ENCODE results near the gene COX4I1.

DNA sequence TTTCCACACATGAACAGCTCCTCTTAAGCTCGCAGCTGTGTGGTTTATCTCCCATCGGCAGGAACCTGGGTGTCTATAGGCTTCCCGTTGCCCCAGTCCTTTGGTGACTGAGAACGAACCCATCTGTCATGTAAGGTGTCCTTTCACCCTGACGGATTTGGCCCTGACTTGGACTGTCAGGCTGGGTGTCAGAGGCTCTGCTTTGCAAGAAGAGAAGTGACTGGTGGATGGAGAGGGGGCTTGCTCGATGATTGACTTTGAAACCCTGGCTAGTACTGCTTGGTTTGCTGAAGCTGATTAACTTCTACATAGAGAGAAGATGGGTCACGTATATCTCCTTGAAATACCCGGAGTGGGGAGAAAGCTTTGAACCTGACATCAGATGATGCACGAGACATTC, 42.9 kb downstream of the COX4I1 start:
- TF ChIP-seq, protein P1, sequence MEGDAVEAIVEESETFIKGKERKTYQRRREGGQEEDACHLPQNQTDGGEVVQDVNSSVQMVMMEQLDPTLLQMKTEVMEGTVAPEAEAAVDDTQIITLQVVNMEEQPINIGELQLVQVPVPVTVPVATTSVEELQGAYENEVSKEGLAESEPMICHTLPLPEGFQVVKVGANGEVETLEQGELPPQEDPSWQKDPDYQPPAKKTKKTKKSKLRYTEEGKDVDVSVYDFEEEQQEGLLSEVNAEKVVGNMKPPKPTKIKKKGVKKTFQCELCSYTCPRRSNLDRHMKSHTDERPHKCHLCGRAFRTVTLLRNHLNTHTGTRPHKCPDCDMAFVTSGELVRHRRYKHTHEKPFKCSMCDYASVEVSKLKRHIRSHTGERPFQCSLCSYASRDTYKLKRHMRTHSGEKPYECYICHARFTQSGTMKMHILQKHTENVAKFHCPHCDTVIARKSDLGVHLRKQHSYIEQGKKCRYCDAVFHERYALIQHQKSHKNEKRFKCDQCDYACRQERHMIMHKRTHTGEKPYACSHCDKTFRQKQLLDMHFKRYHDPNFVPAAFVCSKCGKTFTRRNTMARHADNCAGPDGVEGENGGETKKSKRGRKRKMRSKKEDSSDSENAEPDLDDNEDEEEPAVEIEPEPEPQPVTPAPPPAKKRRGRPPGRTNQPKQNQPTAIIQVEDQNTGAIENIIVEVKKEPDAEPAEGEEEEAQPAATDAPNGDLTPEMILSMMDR (IDR thresholded peaks at IDR 0.05 in 2 of 3, conservative IDR thresholded peaks at IDR 0.05 in 1 of 3; ENCODE audit: borderline replicate concordance in 1 of 3, insufficient read depth in 1 of 3, low read depth in 2 of 3, low read length in 2 of 3) = no peak
- no peak for TF ChIP-seq SRF (IDR thresholded peaks at IDR 0.05; ENCODE audit: low read depth)
- TF ChIP-seq, protein P2, sequence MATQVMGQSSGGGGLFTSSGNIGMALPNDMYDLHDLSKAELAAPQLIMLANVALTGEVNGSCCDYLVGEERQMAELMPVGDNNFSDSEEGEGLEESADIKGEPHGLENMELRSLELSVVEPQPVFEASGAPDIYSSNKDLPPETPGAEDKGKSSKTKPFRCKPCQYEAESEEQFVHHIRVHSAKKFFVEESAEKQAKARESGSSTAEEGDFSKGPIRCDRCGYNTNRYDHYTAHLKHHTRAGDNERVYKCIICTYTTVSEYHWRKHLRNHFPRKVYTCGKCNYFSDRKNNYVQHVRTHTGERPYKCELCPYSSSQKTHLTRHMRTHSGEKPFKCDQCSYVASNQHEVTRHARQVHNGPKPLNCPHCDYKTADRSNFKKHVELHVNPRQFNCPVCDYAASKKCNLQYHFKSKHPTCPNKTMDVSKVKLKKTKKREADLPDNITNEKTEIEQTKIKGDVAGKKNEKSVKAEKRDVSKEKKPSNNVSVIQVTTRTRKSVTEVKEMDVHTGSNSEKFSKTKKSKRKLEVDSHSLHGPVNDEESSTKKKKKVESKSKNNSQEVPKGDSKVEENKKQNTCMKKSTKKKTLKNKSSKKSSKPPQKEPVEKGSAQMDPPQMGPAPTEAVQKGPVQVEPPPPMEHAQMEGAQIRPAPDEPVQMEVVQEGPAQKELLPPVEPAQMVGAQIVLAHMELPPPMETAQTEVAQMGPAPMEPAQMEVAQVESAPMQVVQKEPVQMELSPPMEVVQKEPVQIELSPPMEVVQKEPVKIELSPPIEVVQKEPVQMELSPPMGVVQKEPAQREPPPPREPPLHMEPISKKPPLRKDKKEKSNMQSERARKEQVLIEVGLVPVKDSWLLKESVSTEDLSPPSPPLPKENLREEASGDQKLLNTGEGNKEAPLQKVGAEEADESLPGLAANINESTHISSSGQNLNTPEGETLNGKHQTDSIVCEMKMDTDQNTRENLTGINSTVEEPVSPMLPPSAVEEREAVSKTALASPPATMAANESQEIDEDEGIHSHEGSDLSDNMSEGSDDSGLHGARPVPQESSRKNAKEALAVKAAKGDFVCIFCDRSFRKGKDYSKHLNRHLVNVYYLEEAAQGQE (IDR thresholded peaks at IDR 0.05; ENCODE audit: low read depth) = no peak

All from HCT116 (cell line).